Activated T-helper 17 cell treated with anti-CD3 and anti-CD28 coated beads, Interleukin-2, amount 50 U/mL, for 72 hours (primary cell): ENCODE measurements around the gene AUNIP. TPM values are rescaled to one million over a fixed set of nuclear protein-coding genes. Genes with fewer than 3 reads are reported as not detected.

Source experiments
- ATAC-seq: fragments of 150-1000 bp; cut with Tn5 transposase; replicated peaks from 2 replicates; pipeline ENCODE4 v1.10.0; 2021; ENCODE audit warnings: mild to moderate bottlenecking, moderate library complexity
- H3K27ac Mint-ChIP-seq: one replicate; pipeline ENCODE4 v1.8.0; 2022; ENCODE audit warnings: mixed read lengths
- H3K27me3 Mint-ChIP-seq: one replicate; pipeline ENCODE4 v1.8.0; 2022; ENCODE audit warnings: mixed read lengths
- H3K36me3 Mint-ChIP-seq: one replicate; pipeline ENCODE4 v1.8.0; 2022; ENCODE audit warnings: low read depth, mild to moderate bottlenecking, mixed read lengths
- H3K4me1 Mint-ChIP-seq: one replicate; pipeline ENCODE4 v1.8.0; 2022; ENCODE audit warnings: mixed read lengths
- H3K4me3 Mint-ChIP-seq: one replicate; pipeline ENCODE4 v1.8.0; 2022; ENCODE audit warnings: mild to moderate bottlenecking, mixed read lengths
- H3K9me3 Mint-ChIP-seq: one replicate; pipeline ENCODE4 v1.8.0; 2022; ENCODE audit warnings: mixed read lengths
- total RNA-seq, 2 donors: library from RNA; stranded (reverse); gene quantifications; one replicate each; pipeline ENCODE4 v1.2.3, GENCODE V29; 2022

AUNIP gene
- total RNA-seq, 2 donors from 2014 or later = 3.7 to 7.2 TPM

DNA sequence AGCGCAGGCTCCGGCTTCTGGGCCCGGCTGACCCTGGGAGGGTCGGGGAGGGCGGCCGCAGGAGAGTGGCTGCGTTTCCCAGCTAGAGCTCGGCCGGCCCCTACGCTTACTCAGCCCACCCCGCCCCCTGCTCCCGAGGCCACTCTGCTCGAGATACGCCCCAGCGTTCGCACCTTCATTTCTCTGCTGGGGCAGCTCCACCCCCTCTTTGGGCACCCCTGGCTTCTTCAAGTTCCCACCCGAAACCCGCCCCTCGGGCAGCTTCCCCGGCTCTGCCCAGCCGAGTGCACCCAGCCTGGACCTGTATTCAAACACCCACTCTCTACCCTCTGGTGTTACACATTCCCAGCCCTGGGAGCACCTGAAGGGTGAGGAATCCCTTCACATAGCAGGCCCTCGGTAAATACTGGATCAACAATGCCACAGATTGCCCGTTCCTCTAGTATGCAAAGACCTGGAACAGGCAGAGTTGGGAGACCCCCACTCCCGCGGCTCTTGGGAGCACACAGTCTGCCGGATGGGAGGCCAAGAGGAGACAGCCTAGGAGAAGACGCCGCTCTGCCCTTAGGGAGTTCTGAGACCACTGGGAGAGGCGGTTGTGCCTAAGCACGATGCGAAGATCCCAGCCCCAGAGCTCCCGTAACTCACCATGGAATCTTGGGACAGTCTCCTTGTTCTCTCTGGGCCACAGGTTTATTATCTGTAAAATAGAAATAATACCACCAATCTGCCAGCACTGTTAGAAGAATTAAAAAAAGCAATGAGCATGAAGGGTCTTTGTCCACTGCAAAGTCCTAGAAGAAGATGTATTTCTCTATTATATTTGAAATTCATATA lies 16.8 kb upstream of the AUNIP start:
- peak overlapping the region; percentile 57 for H3K27ac Mint-ChIP-seq
- H3K9me3 Mint-ChIP-seq = no peaks in the 10 kb centered on the region
- no peaks in the 10 kb centered on the region for H3K36me3 Mint-ChIP-seq
- no peaks in the 10 kb centered on the region for H3K27me3 Mint-ChIP-seq
- peak overlapping the region; percentile 90 for H3K4me3 Mint-ChIP-seq
- H3K4me1 Mint-ChIP-seq = no peaks in the 10 kb centered on the region
- peak; percentile 34 for ATAC-seq

GRCh38 chr1:25875154-25875855 lies 16.0 kb upstream of the AUNIP start, which contains the start of gene PAQR7:
TSS of gene PAQR7 (minus strand) at chr1:25875708. CDS start at chr1:25863839, 11,869 bp downstream.
- Mint-ChIP-seq H3K4me3 (peak within 1 kb of the TSS; percentile 90), H3K4me1 (no peaks in the 10 kb centered on the region), H3K36me3 (no peaks in the 10 kb centered on the region), H3K27ac (peak within 1 kb of the TSS; percentile 84), H3K9me3 (no peaks in the 10 kb centered on the region), H3K27me3 (no peaks in the 10 kb centered on the region)
- ATAC-seq = peak; percentile 89

DNA sequence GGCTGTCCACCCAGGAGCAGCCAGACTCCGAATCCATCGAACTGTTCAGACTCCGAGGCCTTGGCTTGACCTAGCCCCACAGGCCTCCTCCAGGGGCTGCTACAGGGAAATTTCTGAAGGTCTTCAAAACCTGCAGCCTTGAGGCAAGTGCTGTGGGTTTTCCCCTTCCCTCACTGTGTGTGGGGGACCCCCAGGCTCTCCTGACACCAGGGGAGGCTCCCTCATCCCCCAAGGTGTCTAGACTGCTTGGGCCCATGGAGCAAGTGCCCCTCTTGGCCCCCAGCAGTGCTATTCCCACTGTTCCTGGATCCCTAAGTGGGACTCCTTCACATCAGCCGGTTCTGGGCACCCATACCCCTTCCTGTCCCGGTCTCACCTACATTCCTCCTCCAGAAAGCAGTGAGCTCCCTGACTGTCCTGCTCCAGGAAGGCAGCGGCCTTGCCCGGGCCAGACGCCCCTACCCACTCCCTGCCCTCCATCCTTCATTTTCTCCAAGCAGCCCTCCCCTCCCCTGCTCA lies 15.4 kb upstream of the AUNIP start:
- H3K27ac Mint-ChIP-seq = peak overlapping the region; percentile 84
- peak overlapping the region; percentile 90 for H3K4me3 Mint-ChIP-seq
- ATAC-seq = no peak
- no peaks in the 10 kb centered on the region for H3K27me3 Mint-ChIP-seq
- no peaks in the 10 kb centered on the region for H3K36me3 Mint-ChIP-seq
- H3K4me1 Mint-ChIP-seq = no peaks in the 10 kb centered on the region
- H3K9me3 Mint-ChIP-seq = no peaks in the 10 kb centered on the region

GRCh38 chr1:25874209-25874608 lies 15.0 kb upstream of the AUNIP start:
- no peaks in the 10 kb centered on the region for H3K9me3 Mint-ChIP-seq
- no peak overlapping the region for H3K27ac Mint-ChIP-seq
- ATAC-seq = no peak
- H3K4me3 Mint-ChIP-seq = peak overlapping the region; percentile 90
- H3K4me1 Mint-ChIP-seq = no peaks in the 10 kb centered on the region
- H3K36me3 Mint-ChIP-seq = no peaks in the 10 kb centered on the region
- no peaks in the 10 kb centered on the region for H3K27me3 Mint-ChIP-seq

- no peaks in the 10 kb centered on the region for H3K4me1 Mint-ChIP-seq
- H3K4me3 Mint-ChIP-seq = no peak overlapping the region
- H3K36me3 Mint-ChIP-seq = no peaks in the 10 kb centered on the region
- H3K27me3 Mint-ChIP-seq = no peaks in the 10 kb centered on the region
- no peak overlapping the region for H3K27ac Mint-ChIP-seq
- ATAC-seq = no peak
- H3K9me3 Mint-ChIP-seq = no peaks in the 10 kb centered on the region
Observed at GRCh38 chr1:25873120-25873519, 13.9 kb upstream of the AUNIP start.

DNA sequence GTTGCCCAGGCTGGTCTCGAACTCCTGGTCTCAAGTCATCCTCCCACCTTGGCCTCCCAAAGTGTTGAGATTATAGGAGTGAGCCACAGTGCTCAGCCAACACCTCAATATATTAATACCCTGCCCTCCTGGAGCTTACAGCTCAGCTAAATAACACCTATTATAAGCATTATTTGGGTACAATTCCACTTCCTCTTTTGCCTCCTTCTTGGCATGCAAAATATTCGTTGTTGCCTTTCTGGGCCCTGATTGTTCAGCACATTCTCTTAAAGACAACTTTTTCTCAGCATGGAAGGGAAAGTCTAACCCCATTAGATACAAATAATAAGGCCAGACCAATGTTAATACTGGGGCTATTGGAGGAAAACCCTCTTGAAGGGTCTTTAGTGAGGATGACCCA lies 13.5 kb upstream of the AUNIP start:
- no peaks in the 10 kb centered on the region for H3K27me3 Mint-ChIP-seq
- H3K27ac Mint-ChIP-seq = no peak overlapping the region
- no peak overlapping the region for H3K4me3 Mint-ChIP-seq
- H3K4me1 Mint-ChIP-seq = no peaks in the 10 kb centered on the region
- ATAC-seq = no peak
- no peaks in the 10 kb centered on the region for H3K36me3 Mint-ChIP-seq
- H3K9me3 Mint-ChIP-seq = no peaks in the 10 kb centered on the region

- Mint-ChIP-seq H3K27ac (no peak overlapping the region), H3K9me3 (no peaks in the 10 kb centered on the region), H3K4me3 (no peak overlapping the region), H3K36me3 (no peaks in the 10 kb centered on the region), H3K4me1 (no peaks in the 10 kb centered on the region), H3K27me3 (no peaks in the 10 kb centered on the region)
- ATAC-seq = no peak
Observed at GRCh38 chr1:25871704-25872494, 12.6 kb upstream of the AUNIP start.

DNA sequence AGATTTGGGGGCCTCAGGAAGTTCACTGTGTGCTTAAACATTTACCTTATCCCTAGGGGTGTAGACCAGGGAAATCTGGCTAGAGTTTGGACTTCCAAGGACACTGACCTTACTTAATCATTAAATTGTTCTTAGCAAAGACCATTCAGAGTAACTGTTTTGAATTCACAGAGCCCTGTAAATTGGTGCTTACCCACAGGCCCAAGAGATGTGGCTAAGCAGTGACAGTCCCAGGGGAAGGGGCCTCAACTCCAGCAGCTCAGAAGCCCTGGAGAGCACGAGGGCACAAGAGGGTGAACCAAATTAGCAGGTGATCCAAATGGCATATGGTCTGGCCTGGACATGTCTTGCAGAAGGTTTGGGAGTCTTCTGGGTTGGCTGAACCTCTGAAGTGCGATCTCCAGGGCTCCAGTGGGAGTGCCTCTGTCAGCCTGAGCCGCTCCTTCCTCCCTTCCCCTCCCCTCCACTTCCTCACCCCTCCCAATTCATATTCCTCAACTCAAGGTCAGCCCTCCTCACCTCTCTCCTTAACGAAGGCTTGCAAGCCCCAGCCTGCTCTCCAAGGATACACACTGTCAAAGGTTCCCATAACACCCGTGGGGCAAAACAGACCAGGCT lies 11.9 kb upstream of the AUNIP start:
- Mint-ChIP-seq H3K36me3 (no peaks in the 10 kb centered on the region), H3K9me3 (no peaks in the 10 kb centered on the region), H3K4me1 (peaks cover 3% of the 10 kb centered on the region), H3K27ac (no peak overlapping the region), H3K27me3 (no peaks in the 10 kb centered on the region), H3K4me3 (no peak overlapping the region)
- no peak for ATAC-seq

GRCh38 chr1:25870614-25871013 lies 11.4 kb upstream of the AUNIP start:
- ATAC-seq = no peak
- Mint-ChIP-seq H3K27me3 (no peaks in the 10 kb centered on the region), H3K4me3 (no peak overlapping the region), H3K36me3 (no peaks in the 10 kb centered on the region), H3K4me1 (peaks cover 6% of the 10 kb centered on the region), H3K27ac (no peak overlapping the region), H3K9me3 (no peaks in the 10 kb centered on the region)

- Mint-ChIP-seq H3K4me3 (no peak overlapping the region), H3K9me3 (no peaks in the 10 kb centered on the region), H3K27me3 (no peaks in the 10 kb centered on the region), H3K27ac (no peak overlapping the region), H3K36me3 (no peaks in the 10 kb centered on the region), H3K4me1 (peaks cover 6% of the 10 kb centered on the region)
- ATAC-seq = no peak
Observed at GRCh38 chr1:25869909-25870606, 10.8 kb upstream of the AUNIP start.

GRCh38 chr1:25867210-25867991 lies 8.1 kb upstream of the AUNIP start:
- Mint-ChIP-seq H3K4me3 (no peak overlapping the region), H3K27ac (no peak overlapping the region), H3K4me1 (peaks cover 6% of the 10 kb centered on the region), H3K9me3 (no peaks in the 10 kb centered on the region), H3K36me3 (no peaks in the 10 kb centered on the region), H3K27me3 (no peaks in the 10 kb centered on the region)
- no peak for ATAC-seq

- no peak for ATAC-seq
- Mint-ChIP-seq H3K27me3 (no peaks in the 10 kb centered on the region), H3K36me3 (no peaks in the 10 kb centered on the region), H3K9me3 (no peaks in the 10 kb centered on the region), H3K4me3 (no peak overlapping the region), H3K4me1 (peaks cover 6% of the 10 kb centered on the region), H3K27ac (no peak overlapping the region)
Observed at GRCh38 chr1:25866288-25866687, 7.0 kb upstream of the AUNIP start.

DNA sequence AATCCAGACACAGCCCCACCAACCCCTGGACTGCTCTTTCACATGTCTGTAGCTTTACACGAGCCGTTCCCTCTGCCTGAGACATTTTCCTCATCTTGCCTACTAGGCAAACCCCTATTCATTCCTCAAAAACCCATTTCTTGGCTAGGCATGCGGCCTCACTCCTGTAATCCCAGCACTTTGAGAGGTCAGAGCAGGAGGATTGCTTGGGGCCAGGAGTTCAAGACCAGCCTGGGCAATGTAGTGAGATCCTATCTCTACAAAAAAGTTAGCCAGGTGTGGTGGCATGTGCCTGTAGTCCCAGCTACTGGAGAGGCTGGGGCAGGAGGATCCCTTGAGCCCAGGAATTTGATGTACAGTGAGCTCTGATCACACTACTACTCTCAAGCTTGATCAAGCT lies 5.2 kb upstream of the AUNIP start:
- Mint-ChIP-seq H3K4me3 (no peak overlapping the region), H3K36me3 (no peaks in the 10 kb centered on the region), H3K27me3 (no peaks in the 10 kb centered on the region), H3K27ac (no peak overlapping the region), H3K4me1 (peaks cover 6% of the 10 kb centered on the region), H3K9me3 (no peaks in the 10 kb centered on the region)
- ATAC-seq = no peak
